GM12891 (cell line): ENCODE results near the gene PER2.

Experiments used
- POLR2A ChIP-seq: IDR thresholded peaks from 2 replicates; pipeline ENCODE4 v1.6.1; 2011; ENCODE audit warnings: low read depth, low read length, control low read depth
- POLR2AphosphoS5 ChIP-seq: IDR thresholded peaks from 2 replicates; pipeline ENCODE4 v1.6.1; 2011; ENCODE audit warnings: low read depth, low read length, control low read depth
- TAF1 ChIP-seq: IDR thresholded peaks from 2 replicates; pipeline ENCODE4 v1.6.1; 2011; ENCODE audit warnings: low read depth, low read length, control low read depth

GRCh38 chr2:238282861-238283738 is 5.3 kb downstream of the PER2 start:
- TF ChIP-seq POLR2A = no peak
- no peak for TF ChIP-seq POLR2AphosphoS5
- TF ChIP-seq TAF1 = no peak
